Stimulated activated CD8-positive, alpha-beta memory T cell treated with anti-CD3 and anti-CD28 coated beads, Interleukin-2, amount 100 ng/mL, for 1 hour (primary cell): ENCODE results near the gene DPP4.
"Not testable (repeated sequence)": the region's sequence is repeated elsewhere in the genome, so short reads cannot be mapped to it uniquely, and the experiment has no call there.

ENCODE experiments used
- DNase-seq, 2 donors: peaks; one replicate each; pipeline ENCODE4 v3.0.0-alpha.2; 2020; ENCODE audit warnings: low read depth in 2 of 2

Gene DPP4

GRCh38 chr2:161991991-161992390 is 82.0 kb downstream of the DPP4 start:
- DNase-seq = no peak

- DNase-seq = no peak
Measured at GRCh38 chr2:161990741-161991140, 83.3 kb downstream of the DPP4 start.

- DNase-seq = no peak
Measured at GRCh38 chr2:161990036-161990435, 84.0 kb downstream of the DPP4 start.

GRCh38 chr2:161988589-161988988 is 85.4 kb downstream of the DPP4 start:
- DNase-seq = no peak

- DNase-seq = no peak
Measured at GRCh38 chr2:161987311-161987710, 86.7 kb downstream of the DPP4 start.

GRCh38 chr2:161983866-161984265 is 90.1 kb downstream of the DPP4 start:
- no peak for DNase-seq

GRCh38 chr2:161983331-161983651 is 90.7 kb downstream of the DPP4 start:
- no peak for DNase-seq

DNA sequence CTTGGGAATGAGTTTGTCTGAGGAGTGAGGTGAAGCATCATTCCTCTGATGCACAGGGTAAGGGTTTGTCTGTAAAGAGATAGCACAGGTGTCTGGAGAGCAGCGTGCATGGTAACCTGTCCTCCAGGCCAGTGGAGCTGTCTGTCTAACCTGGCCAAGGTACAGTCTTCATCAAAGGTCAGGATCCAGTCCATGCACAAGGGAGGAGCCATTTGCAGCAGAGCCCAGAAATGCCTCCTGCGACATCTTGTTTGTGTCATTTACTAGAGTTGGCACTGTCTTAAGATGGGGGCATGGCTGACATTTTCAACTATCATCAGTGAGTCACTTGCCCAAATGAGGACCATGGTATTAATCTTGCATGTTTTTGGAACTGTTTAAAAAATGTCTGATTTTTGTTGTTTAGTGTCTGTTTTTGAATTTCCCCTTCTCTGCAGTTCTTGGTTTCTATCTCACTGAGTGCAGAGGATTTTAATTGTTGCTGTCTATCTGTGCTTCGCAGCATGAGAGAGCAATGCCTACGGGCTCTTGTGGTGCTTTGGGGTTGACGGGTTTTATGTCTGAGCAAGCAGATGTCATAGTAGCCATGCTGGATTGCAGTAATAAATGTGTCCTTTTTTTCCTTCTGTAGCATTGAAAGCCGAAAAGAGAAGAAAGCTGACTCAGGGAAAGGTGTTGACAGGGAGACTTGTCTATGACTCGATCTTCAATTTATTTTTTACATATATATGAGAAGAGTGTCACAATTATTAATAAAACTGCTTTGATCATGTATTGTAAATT is 91.3 kb downstream of the DPP4 start:
- no peak for DNase-seq

- DNase-seq = no peak
Measured at GRCh38 chr2:161981679-161982250, 92.2 kb downstream of the DPP4 start.

DNA sequence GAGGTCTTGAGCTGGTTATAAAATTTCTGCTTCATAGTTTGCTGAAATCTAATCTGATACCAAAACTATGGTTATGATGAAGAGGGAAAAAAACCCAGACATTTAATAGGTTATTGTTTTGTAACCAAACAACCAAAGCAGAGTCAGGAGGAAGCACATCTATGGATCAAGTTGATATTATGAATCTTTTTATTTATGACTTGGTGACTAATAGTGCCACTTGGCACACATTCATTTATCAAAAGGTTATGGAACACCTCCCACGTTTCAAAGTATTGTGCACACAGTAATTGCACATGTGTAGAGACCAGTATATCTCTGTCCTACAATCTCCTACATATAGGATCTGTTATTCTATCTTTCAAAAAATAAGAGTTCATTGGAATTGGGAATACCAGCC is 93.0 kb downstream of the DPP4 start:
- no peak for DNase-seq

GRCh38 chr2:161979490-161979889 is 94.5 kb downstream of the DPP4 start:
- DNase-seq = no peak

DNA sequence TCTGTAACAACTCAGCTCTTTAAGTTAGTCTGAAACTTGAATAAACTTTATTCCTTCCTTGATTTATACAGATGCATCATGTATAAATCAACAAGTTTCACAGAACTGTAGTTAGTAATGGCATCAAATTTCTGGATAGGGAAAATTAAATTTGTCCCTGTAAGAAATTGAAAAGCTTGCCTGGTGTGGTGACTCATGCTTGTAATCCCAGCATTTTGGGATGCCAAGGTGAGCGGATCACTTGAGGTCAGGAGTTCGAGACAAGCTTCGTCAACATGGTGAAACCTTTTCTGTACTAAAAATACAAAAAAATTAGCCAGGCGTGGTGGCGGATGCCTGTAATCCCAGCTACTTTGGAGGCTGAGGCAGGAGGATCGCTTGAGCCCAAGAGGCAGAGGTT is 96.1 kb downstream of the DPP4 start:
- not testable (repeated sequence) for DNase-seq

DNA sequence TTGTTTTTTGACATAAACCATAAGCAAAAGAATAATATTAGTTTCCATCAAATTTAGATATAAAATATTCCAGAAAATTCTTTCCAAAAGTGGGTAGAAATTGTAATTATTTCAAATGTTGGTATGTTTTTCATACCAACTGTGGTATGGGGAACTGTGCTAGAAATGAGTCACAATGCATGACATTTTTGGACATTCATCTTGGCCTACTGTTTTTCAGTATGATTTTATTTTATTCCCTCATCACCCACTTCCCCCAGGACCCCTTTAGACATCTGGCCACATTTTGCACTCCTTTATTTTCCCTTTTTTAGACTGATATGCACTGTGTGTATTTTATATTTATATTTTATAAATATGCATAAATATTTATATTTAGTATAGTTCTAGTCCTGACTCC is 97.1 kb downstream of the DPP4 start:
- DNase-seq = no peak

DNA sequence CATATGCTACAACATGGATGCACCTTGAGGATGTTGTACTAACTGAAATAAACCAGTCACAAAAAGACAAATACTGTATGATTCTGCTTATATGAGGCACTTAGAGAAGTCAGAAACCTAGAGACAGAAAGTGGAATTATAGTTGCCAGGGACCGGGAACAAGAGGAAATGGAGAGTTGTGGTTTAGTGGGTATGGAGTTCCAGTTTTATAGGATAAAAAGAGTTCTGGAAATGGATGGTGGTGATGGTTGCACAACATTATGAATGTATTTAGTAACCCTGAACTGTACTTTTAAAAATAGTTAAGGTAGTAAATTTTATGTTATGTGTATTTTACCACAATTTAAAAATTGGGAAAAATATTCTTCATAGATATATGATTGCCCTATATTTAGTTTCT is 97.7 kb downstream of the DPP4 start:
- DNase-seq = no peak

GRCh38 chr2:161975813-161976160 is 98.2 kb downstream of the DPP4 start:
- DNase-seq = no peak

GRCh38 chr2:161975062-161975812 is 98.8 kb downstream of the DPP4 start:
- no peak for DNase-seq

DNA sequence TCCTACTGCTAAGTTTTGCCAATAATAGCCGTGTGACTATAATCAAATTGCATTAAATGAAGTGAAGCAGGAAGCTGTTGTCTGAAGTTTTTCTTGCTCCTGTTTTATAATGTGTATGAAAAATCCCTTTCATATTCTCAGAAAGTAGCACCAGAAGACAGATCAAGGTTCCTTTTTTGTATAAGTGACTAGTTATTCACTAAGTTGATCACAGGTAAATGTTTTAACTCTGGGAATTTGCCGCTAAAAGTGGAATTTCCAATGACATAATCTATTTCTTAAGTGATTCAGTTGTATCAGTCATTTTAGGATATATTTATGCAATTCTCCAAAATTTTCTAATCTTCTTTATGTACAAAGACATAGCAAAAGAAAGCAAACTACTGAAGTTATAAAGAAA is 99.6 kb downstream of the DPP4 start:
- no peak for DNase-seq

GRCh38 chr2:161972866-161973265 is 101.1 kb downstream of the DPP4 start:
- DNase-seq = no peak

DNA sequence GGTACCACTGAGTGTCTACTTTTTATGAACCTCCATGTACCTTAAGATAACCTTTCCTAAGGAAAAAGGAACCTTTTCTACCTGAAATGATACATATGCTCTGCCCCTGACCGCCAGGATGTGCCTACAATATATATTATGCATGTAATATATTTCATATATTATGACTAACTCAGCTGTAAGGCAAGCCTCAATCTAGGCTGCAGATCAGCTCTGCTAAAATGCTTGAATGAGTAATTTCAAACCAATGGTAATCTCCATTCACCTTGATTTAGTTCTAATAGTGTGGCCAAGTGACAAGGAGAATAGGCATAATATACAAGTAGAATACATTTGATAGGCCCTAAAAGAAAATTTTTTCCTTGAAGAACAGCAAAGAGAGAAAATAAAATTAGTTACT is 101.8 kb downstream of the DPP4 start:
- no peak for DNase-seq

GRCh38 chr2:161971551-161971950 is 102.5 kb downstream of the DPP4 start:
- DNase-seq = no peak

DNA sequence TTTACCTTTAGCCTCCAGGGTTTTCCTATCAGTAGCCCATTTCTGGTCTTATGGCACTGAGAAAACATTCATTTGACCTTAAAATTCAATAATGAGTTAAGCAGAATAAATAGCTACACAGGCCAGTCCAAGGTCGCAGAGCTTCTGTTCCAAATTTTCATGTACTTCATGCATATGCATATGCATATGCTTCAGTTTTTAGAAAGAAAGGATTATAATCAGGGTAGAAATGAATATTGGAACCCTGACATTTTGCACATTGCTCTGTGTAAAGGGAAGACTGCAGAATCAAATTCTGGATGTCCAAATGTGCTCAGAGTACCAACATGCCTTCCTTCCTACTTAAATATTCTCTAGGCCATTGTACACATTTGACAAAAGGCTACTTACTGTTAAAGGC is 104.9 kb downstream of the DPP4 start:
- no peak for DNase-seq

DNA sequence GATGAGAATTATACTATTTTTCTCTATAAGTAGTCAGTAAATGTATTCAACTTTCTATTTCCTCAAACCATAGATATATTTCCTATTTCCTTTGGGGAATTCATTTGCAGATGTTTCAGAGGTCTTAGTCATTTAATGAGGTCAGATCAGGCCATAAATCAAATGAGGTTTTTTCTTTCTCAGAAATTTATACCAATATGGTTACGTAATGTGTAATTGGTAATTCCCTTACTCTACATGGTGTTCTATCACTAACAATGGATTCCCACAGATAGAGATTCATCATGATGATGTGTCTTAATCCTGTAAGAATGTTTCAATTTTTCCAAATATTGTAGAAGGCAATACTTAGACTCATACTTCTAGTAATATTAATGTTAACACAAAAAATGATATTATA is 108.0 kb downstream of the DPP4 start:
- no peak for DNase-seq

DNA sequence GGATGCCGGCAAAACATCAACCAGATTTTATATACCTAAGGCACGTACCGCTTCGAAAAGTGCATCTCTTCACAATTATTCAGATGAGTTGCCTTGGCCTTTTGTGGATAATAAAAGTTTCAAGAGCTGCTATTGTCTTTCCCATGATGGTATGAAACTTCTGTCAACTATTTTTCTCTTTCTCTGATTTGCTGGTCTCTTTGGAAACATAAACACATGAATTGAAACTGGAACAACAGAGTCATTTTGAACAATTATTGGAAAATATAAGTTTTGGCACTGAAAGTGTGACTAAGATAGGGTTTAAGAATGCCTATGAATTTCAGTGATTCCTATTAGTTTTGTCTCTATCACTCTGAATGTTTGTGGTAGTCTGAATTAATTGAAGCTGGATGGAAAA is 109.9 kb downstream of the DPP4 start:
- DNase-seq = no peak
